ENCODE results near the gene HIVEP2. TPM values are rescaled to one million over a fixed set of nuclear protein-coding genes. Genes with fewer than 3 reads are reported as not detected.
A peak's percentile ranks its signal among the peaks of the same experiment; 100 is the strongest.

The HIVEP2 gene
- total RNA-seq, 3 donors from 2014 or later = 34.9 to 40.9 (median 36.3) TPM

GRCh38 chr6:142758629-142759025 is 186.3 kb downstream of the HIVEP2 start:
- no peak overlapping the region for H3K4me3 Mint-ChIP-seq
- H3K36me3 Mint-ChIP-seq (ENCODE audit: insufficient read depth) = peaks cover 74% of the 10 kb centered on the region
- H3K4me1 Mint-ChIP-seq (ENCODE audit: low read depth) = peaks cover 42% of the 10 kb centered on the region
- ATAC-seq (no peak), DNase-seq (no peak)
- H3K27me3 Mint-ChIP-seq (ENCODE audit: low read depth) = no peaks in the 10 kb centered on the region
- H3K9me3 Mint-ChIP-seq = no peaks in the 10 kb centered on the region

GRCh38 chr6:142757852-142758628 is 186.9 kb downstream of the HIVEP2 start:
- Mint-ChIP-seq H3K27me3 (ENCODE audit: low read depth) (no peaks in the 10 kb centered on the region), H3K36me3 (ENCODE audit: insufficient read depth) (peaks cover 74% of the 10 kb centered on the region), H3K4me3 (no peak overlapping the region), H3K4me1 (ENCODE audit: low read depth) (peaks cover 37% of the 10 kb centered on the region), H3K9me3 (no peaks in the 10 kb centered on the region)
- DNase-seq (no peak), ATAC-seq (no peak)

DNA sequence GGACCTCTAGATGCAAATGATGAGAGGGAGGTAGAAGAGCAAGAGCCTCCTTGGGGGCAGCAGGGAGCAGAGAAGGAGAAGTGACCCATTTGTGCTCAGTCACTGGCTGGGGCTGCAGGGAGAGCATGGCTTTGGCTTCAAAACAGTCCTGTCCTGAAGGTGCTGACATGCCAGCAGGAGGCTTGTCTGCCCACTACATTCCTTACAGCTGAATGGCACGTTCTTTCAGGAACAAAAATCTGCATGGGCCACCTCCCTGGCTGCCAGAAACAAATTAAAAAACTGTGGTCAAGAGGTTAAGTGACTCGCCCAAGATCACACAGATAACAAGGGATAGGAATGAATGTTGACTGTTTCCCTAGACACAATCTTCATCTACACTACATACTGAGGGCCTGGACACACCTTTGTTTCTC is 188.8 kb downstream of the HIVEP2 start:
- H3K4me3 Mint-ChIP-seq = no peak overlapping the region
- peak; percentile 50 to 59 for ATAC-seq
- DNase-seq = no peak
- peaks cover 62% of the 10 kb centered on the region for H3K36me3 Mint-ChIP-seq (ENCODE audit: insufficient read depth)
- no peaks in the 10 kb centered on the region for H3K9me3 Mint-ChIP-seq
- peaks cover 25% of the 10 kb centered on the region for H3K4me1 Mint-ChIP-seq (ENCODE audit: low read depth)
- no peaks in the 10 kb centered on the region for H3K27me3 Mint-ChIP-seq (ENCODE audit: low read depth)

DNA sequence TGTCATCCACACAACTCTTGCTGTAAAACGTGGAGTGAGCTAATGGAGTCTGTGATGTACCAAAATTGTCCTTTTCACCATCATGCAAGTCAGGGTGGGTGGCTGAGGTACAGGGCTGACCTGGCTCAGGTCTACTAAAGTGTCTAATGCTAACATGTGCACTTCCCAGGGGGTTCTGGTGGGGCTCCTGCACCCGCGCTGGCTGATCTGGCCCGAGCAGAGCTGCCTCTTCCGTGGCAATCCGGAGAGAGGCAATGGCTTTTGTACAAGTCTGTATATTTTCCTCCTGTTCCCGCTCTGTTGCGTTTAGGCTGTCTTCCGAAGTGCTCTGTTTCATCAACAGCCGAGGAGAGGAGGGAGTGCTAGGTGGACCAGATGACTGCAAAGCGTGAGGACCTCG is 191.8 kb downstream of the HIVEP2 start:
- H3K27me3 Mint-ChIP-seq (ENCODE audit: low read depth) = no peaks in the 10 kb centered on the region
- peaks cover 29% of the 10 kb centered on the region for H3K4me1 Mint-ChIP-seq (ENCODE audit: low read depth)
- no peak for ATAC-seq
- H3K9me3 Mint-ChIP-seq = no peaks in the 10 kb centered on the region
- H3K36me3 Mint-ChIP-seq (ENCODE audit: insufficient read depth) = peaks cover 37% of the 10 kb centered on the region
- no peak overlapping the region for H3K4me3 Mint-ChIP-seq
- DNase-seq = no peak

DNA sequence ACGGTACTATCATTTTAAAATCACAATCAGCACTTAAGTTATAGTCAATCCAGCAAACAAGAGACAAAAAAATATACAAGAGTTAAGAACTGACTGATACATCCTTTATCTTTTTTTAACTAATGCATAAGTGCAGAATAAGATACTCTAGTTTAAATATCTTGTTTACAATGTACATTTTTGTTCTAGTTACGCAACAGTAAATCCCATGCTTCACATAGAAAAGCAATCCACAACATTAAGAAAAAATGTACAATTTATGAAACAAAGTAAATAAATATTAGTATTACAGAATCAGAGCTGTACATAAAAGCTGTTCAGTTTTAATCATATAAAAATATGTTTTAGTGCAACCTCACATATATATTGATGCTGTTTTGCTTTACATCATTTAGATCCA is 192.6 kb downstream of the HIVEP2 start:
- no peak overlapping the region for H3K4me3 Mint-ChIP-seq
- no peaks in the 10 kb centered on the region for H3K27me3 Mint-ChIP-seq (ENCODE audit: low read depth)
- H3K36me3 Mint-ChIP-seq (ENCODE audit: insufficient read depth) = peaks cover 30% of the 10 kb centered on the region
- peaks cover 24% of the 10 kb centered on the region for H3K4me1 Mint-ChIP-seq (ENCODE audit: low read depth)
- no peaks in the 10 kb centered on the region for H3K9me3 Mint-ChIP-seq
- ATAC-seq (no peak), DNase-seq (no peak)

DNA sequence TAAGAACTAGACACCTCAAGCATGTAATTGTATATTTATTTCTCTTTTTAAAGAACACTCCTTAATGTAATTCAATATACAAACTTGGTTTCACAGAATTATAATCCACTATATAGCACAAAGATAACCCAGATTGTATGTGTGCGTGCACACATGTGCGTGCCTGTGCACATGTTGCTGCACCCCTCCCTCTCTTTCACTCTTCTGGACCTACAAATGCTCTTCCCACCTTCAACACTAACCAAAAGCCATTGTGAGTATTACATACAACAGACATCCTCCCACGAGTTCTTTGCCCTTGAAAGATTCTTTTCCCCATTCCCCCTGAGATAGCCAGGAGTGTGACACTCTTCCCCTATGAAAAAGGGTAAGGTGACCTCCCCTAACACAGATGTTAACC is 193.5 kb downstream of the HIVEP2 start:
- no peaks in the 10 kb centered on the region for H3K9me3 Mint-ChIP-seq
- peaks cover 24% of the 10 kb centered on the region for H3K36me3 Mint-ChIP-seq (ENCODE audit: insufficient read depth)
- H3K4me1 Mint-ChIP-seq (ENCODE audit: low read depth) = peaks cover 23% of the 10 kb centered on the region
- no peak overlapping the region for H3K4me3 Mint-ChIP-seq
- no peaks in the 10 kb centered on the region for H3K27me3 Mint-ChIP-seq (ENCODE audit: low read depth)
- DNase-seq (no peak), ATAC-seq (no peak)

- H3K4me1 Mint-ChIP-seq (ENCODE audit: low read depth) = peaks cover 23% of the 10 kb centered on the region
- H3K9me3 Mint-ChIP-seq = no peaks in the 10 kb centered on the region
- H3K4me3 Mint-ChIP-seq = no peak overlapping the region
- DNase-seq (no peak), ATAC-seq (no peak)
- no peaks in the 10 kb centered on the region for H3K27me3 Mint-ChIP-seq (ENCODE audit: low read depth)
- peaks cover 23% of the 10 kb centered on the region for H3K36me3 Mint-ChIP-seq (ENCODE audit: insufficient read depth)
These were observed 194.0 kb downstream of the HIVEP2 start for GRCh38 chr6:142750998-142751397.

GRCh38 chr6:142749556-142749955 is 195.4 kb downstream of the HIVEP2 start:
- no peak for DNase-seq
- H3K4me1 Mint-ChIP-seq (ENCODE audit: low read depth) = peaks cover 16% of the 10 kb centered on the region
- H3K27me3 Mint-ChIP-seq (ENCODE audit: low read depth) = no peaks in the 10 kb centered on the region
- H3K4me3 Mint-ChIP-seq = no peak overlapping the region
- no peaks in the 10 kb centered on the region for H3K9me3 Mint-ChIP-seq
- no peak for ATAC-seq
- H3K36me3 Mint-ChIP-seq (ENCODE audit: insufficient read depth) = peaks cover 12% of the 10 kb centered on the region

- DNase-seq (peak; percentile 21), ATAC-seq (no peak)
- Mint-ChIP-seq H3K36me3 (ENCODE audit: insufficient read depth) (no peaks in the 10 kb centered on the region), H3K27me3 (ENCODE audit: low read depth) (no peaks in the 10 kb centered on the region), H3K9me3 (no peaks in the 10 kb centered on the region), H3K4me1 (ENCODE audit: low read depth) (peaks cover 14% of the 10 kb centered on the region), H3K4me3 (no peak overlapping the region)
These were observed 198.5 kb downstream of the HIVEP2 start for GRCh38 chr6:142746524-142746923.

DNA sequence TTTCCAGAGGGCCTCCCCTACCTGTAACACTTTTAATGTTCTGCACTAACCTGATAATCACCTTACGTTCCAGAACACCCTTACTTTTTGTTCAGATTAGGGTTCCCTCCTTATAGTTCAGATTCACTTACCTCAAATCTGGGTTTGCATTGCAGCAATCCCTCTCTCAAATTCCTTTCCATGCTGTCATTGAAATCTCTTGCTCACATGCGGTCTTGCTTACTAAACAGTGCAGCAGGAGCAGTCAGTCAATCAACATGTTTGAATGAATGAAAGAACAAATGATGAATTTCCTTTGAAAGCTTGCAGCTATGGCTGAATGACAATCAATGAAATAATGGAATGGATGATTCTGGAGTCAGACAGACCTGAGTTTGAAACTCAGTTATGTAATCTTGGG is 200.1 kb downstream of the HIVEP2 start:
- DNase-seq = no peak
- Mint-ChIP-seq H3K4me1 (ENCODE audit: low read depth) (peaks cover 12% of the 10 kb centered on the region), H3K36me3 (ENCODE audit: insufficient read depth) (no peaks in the 10 kb centered on the region), H3K4me3 (no peak overlapping the region), H3K27me3 (ENCODE audit: low read depth) (no peaks in the 10 kb centered on the region), H3K9me3 (no peaks in the 10 kb centered on the region)
- ATAC-seq = no peak

DNA sequence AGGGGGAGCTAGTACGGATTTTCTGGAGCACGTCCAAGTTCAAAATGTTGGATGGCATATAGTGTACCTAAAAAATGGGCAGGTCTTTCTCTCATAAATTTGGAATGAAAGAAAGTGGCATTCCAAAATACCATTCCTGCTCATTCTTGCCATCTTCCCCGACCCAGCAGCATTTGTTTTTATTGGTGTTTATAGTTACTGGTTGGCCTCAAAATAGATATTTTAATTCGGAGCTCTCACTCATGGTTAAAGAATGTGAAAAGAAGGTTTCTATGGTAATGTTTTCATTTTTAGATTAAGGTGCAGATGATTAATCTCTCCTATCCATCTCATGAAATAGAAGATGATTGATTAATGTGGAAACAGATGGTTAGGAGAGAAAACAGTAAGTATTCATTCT is 204.5 kb downstream of the HIVEP2 start:
- Mint-ChIP-seq H3K4me1 (ENCODE audit: low read depth) (no peaks in the 10 kb centered on the region), H3K4me3 (no peak overlapping the region), H3K9me3 (no peaks in the 10 kb centered on the region), H3K27me3 (ENCODE audit: low read depth) (no peaks in the 10 kb centered on the region), H3K36me3 (ENCODE audit: insufficient read depth) (no peaks in the 10 kb centered on the region)
- DNase-seq = no peak
- no peak for ATAC-seq

DNA sequence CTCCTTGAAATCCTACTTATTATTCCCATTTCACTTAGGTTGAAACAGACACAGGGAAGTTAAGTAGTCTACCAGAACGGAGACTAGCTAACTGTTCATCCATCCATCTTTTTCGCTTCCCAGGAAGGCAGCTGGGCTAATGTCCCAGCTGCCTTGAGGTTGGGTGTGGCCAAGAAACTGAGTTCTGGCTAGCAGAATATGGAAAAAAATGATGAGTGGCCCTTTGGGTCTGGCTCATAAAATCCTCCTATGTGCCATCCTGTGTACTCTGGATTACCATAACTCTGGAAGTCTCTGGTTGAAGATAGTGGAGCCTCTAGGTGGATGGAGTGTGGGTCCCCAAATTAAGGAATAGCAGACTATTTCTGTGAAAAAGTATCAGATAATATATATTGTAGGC is 206.2 kb downstream of the HIVEP2 start:
- H3K36me3 Mint-ChIP-seq (ENCODE audit: insufficient read depth) = no peaks in the 10 kb centered on the region
- H3K4me3 Mint-ChIP-seq = no peak overlapping the region
- no peaks in the 10 kb centered on the region for H3K27me3 Mint-ChIP-seq (ENCODE audit: low read depth)
- no peaks in the 10 kb centered on the region for H3K9me3 Mint-ChIP-seq
- no peak for DNase-seq
- ATAC-seq = no peak
- no peaks in the 10 kb centered on the region for H3K4me1 Mint-ChIP-seq (ENCODE audit: low read depth)

DNA sequence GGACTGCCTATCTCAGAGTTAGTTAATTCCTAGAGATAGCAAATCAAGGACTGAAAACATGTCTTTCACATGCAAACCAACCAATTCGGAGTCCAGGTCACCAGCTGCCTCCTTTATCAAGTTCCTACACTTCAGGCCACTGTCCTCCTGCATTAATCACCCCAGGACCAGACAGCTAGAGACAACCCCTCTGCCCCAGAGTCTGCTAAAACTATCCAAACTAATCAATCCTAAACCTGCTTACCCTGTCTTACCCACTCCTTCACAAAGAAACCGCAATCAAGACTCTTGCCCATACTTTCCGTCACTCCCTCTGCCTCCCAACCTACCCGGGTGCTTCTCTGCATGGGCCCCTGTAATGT is 207.0 kb downstream of the HIVEP2 start:
- Mint-ChIP-seq H3K36me3 (ENCODE audit: insufficient read depth) (no peaks in the 10 kb centered on the region), H3K4me3 (no peak overlapping the region), H3K27me3 (ENCODE audit: low read depth) (no peaks in the 10 kb centered on the region), H3K9me3 (peaks cover 3% of the 10 kb centered on the region), H3K4me1 (ENCODE audit: low read depth) (peaks cover under 1% of the 10 kb centered on the region)
- ATAC-seq (no peak), DNase-seq (no peak)

- no peaks in the 10 kb centered on the region for H3K27me3 Mint-ChIP-seq (ENCODE audit: low read depth)
These were observed 207.5 kb downstream of the HIVEP2 start for GRCh38 chr6:142737368-142738034.

DNA sequence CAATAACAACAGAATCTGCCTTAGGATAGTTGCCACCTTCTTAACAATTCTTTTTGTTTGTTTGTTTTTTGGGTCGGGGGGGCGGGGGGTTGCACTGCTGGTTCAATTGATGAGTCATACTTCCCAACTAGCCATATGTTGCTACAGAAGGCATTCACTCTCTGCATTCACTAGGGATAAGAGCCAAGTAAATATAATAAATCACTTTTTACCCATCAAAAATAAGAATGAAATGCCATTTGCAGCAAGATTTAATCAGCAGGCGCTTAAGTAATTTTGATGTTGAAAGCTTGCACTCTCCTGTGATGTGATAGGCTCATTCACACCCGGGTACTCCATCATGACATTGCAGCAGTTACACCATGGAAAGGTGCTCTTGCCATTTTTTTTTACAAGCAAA is 209.8 kb downstream of the HIVEP2 start:
- no peaks in the 10 kb centered on the region for H3K27me3 Mint-ChIP-seq (ENCODE audit: low read depth)
- H3K9me3 Mint-ChIP-seq = peaks cover 3% of the 10 kb centered on the region
- no peak for ATAC-seq
- peaks cover 13% of the 10 kb centered on the region for H3K4me1 Mint-ChIP-seq (ENCODE audit: low read depth)
- no peaks in the 10 kb centered on the region for H3K36me3 Mint-ChIP-seq (ENCODE audit: insufficient read depth)
- H3K4me3 Mint-ChIP-seq = no peak overlapping the region
- DNase-seq = no peak

More at GRCh38 chr6:142737368-142738034, 207.5 kb downstream of the HIVEP2 start:
- Mint-ChIP-seq H3K4me1 (ENCODE audit: low read depth) (peaks cover 6% of the 10 kb centered on the region), H3K9me3 (peaks cover 3% of the 10 kb centered on the region), H3K36me3 (ENCODE audit: insufficient read depth) (no peaks in the 10 kb centered on the region), H3K4me3 (no peak overlapping the region)
- ATAC-seq = no peak
- DNase-seq = no peak
